HuH-7.5 (cell line): ENCODE data around the gene SH3RF3.

Experiments used
- DNase-seq: peaks from one replicate; pipeline ENCODE4 v3.0.0; 2011; ENCODE audit warnings: low spot score

Gene SH3RF3

DNA sequence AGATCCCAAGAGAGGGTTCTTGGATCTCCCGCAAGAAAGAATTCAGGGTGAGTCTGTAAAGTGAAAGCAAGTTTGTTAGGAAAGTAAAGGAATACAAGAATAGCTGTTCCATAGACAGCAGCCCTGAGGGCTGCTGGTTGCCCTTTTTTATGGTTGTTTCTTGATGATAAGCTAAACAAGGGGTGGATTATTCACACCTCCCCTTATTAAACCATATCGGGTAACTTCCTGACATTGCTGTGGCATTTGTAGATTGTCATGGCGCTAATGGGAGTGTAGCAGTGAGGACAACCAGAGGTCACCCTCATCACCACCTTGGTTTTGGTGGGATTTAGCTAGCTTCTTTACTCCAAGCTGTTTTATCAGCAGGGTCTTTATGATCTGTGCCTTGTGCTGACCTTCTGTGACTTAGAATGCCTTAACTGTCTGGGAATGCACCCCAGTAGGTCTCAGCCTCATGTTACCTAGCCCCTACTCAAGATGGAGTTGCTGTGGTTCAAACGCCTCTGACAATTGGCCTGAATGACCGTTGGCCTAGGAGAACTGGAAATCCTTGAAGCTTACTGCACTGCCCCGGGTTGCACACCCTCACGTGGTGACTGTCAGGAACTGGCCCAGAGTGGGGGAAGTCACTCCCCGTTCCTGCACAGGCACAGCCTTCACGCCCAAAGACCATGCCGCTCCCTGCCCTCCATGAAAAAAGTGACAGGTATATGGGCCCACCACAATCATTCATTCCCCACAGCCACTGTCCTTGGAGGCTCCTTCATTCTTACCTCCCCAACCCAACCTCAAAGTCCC lies 347.8 kb downstream of the SH3RF3 start:
- no peak for DNase-seq

DNA sequence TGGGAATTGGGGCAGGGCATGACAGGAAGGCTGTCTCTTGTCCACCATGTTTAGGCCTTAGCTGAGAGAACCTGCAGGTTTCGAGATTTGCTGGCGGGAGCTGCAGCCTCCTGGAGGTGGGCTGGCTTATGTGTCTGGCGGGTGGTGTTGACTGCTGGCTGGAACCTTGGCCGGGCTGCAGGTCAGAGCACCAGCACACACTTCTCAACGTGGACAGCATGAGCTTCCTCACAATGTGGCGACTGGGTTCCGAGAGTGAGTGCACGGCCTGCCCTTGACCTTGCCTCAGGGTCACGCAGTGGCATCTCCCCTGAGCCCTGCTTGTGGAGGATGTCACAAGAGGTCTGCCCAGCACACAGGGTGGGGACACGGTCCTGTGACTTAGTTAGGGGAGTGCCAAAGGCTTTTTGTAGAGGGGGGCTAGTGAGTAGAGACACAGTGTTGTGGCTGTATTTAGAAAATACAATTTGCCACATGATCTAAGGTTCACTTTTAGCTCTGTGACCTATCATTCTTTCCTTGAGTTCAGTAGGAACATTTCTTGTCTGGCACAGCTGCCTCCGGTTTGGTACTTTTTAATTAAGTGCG lies 350.0 kb downstream of the SH3RF3 start:
- no peak for DNase-seq

DNA sequence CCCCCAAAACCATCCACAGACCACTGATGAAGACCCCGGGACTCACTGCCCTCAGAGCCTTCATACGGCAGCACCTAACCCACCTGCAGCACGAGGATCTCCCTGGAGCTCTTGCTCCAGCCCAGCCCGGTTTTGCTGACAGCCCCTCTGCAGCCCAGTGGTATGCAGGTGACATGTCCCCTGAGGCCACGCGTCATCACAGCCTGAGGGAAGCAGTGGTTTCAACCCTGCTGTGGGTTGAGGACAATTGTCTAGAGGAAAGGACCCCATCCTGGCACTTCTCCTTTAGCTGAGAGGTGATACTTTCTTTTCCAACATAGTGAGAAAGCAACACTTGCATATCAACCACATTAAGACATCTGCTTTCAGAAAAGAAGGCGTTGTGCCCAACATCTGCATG lies 350.8 kb downstream of the SH3RF3 start:
- DNase-seq: no peak

DNA sequence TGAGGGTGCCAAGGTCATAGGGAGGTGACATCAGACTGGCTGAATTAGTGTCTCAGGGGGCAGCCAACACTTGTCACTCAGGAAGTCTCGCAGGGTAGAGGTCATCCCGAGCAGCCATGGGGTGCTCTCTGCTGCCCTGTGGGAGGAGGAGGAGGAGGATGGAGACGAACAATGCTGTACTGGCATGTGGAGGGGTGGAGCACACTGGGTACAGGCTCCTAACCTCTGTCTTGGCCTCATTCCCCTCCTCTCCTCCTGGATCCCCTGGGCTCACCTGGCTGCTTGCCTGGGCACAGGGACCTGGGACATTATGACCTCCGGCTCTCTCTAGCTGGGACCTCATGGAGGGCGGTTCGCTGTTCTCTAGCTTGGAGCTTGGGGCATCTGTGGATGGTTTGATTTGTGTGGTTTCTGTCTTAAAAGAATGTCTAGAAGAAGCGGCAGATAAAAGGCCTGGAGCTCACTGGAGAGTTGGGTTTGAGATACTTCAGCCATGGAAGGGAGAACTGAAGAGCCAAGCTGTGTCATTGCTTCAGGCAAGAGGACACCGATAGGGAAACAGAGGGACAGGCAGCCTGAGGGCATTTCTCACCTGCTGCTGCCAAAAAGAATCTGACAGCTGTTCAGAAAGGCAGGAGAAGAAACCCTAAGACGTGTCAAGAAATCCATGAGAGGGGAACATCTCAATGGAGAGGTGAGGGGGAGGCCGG lies 351.6 kb downstream of the SH3RF3 start:
- DNase-seq: no peak

DNA sequence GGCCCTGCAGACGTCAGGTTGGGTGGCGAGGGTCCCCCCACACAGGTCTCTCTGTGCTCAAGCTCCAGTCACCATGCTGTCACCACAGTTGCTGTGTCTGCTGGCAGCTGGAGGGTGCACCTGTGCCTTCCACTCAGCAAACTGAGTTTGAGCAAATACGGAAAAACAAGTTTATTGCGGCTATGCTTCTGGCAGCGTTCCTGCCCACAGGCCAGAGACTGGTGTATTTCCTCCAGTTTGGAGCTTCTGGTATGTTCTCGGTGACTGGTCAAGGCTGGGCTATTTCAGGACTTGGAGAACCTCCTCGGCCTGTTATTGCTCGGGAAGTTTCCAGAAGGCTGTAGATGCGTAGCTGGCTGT lies 352.2 kb downstream of the SH3RF3 start:
- DNase-seq: no peak

DNA sequence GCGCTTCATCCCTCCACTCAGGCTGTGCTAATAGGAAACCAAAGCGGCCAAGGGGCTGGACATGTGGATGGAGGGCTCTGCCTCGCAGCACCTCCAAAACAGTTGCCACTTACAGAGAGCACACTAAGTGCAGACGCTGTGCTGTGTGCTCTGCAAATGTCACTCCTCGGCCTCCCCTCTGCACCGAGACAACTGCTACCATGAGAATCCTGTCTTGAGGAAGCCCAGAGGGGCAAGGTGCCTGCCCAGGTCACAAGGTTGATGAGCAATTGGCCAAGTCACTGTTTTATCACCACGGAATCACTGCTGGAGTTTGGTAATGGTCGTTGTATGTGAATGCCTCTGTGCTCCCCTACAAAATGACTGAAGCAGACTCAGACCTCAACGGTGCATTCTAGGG lies 352.6 kb downstream of the SH3RF3 start:
- DNase-seq: no peak

DNA sequence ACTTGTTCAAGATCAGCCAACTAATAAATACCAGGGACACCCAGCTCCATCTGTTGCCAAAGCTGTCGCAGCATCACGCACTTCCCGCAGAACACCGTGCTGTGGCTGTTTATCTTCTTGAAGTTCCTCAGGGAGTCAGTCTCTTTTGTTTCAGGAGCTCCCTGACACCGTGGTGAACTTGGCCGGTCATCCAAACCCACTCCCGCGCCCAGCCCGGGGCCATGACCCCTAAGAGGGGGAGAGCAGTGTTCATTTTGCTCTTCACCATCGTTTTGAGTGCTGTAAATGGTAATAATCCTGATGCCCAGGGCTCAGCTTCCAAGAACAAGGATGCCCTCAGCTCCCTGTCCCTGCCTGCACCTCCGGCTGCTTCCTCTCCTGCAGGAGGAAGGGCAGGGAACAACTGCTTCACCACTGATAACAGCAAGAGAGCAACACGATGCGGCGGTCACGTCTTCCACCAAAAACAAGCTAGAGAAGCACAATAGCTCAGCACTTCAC lies 353.4 kb downstream of the SH3RF3 start:
- DNase-seq: no peak

DNA sequence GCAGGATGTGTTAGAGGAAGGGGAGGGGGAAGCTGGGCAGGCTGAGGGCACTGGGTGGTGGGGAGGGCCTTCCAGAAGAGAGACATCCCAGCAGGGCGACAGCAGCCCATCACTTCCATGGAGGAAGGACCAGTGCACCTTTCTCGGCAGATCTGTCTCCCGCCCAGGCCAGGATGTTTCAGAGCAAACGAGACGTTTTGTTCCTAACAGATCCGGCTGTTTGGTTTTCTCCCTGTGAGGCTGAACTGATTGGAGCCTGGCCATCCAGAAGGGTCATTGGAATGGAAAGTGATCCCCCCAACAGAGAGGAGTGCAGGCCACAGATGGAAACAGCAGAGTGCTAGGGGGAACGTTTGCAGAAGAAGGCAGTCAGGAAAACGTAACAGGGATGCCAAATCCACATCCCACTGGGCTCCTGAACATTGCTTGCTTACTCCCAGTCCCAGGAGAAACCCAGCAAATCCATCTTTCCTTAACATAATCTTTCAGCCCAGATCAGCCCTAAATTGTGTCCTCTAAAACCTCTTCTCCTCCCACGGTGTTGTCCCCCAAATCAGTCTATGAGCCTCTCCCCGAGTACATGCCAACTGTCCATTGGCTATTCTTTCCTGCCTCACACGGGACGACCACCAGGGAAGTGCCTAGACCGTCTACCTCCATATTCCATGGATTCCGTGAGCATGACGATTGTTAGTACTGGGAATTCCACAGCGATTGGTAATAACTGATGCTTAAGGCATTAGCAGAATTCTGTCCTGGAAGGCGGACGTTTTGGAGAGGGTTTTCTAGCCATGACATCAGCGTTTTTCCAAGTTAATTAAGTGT lies 357.9 kb downstream of the SH3RF3 start:
- DNase-seq: no peak

DNA sequence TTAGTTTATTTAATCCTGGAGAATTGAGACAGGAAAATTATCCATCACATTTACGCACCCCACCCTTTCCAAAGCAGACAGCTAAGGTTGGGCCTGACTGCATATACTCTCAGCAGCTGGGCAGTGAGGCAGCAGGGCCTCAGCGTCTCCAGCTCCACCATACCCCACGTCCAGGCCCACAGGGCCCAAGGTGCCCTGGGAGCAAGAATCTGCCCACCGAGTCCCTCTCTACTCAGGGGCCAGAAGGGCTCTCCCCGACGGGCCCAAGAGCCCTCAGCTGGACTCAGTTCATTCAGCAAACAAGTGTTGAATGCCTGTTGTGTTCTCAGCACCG lies 358.5 kb downstream of the SH3RF3 start:
- no peak for DNase-seq

DNA sequence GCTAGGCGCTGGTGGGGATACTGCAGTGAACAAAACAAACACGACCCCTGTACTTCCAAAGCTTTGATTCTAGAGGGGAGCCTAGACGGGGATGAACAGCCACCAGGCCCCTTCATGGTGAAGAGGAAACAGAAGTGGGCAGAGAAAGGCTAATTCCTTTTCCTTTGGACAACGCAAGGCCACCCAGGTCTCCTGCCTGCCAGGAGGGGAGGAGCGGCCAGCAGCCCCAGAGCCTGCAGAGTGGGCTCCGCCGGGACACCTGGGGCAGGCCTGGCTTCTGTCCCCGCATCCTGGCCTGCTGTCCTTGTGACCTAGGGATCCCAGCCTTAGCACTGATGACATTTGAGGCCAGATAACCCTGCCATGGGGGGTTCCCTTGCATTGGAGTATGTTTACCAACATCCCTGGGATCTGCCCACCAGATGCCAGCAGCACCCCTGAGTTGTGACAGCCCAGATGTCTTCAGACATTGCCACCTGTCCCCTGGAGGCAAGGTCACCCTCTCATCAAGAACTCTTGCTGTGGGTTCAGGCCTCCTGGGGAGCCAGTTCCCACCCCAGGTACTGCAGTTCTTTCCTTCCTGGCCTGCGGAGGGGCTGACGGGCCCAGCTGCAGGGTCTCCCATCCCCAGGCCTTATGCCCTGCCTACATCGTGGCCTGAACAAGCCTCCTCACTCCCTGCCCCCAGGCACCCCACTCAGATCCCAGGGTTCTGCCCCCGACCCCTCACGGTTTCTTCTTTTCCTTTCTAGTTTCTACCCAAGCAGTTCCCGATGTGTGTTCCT lies 359.1 kb downstream of the SH3RF3 start:
- DNase-seq: no peak

DNA sequence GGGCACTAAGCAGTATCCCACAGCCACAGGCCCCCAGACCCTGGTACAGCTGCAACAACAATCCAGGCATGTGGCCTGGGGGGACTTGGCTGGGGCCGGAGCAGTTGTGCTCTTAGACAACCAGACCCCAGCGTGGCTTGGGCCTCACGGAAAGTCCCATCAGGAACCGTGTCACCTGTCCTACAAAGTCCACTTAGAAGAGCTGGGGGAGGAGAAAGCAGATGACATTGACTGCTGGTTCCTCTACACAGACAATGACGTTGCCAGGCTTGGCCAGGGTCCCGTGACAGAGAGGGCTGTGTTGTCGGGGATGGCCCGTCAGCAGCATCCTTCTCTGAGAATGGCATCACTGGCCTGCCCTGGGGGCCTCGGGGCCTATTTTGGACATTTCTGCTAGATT lies 360.3 kb downstream of the SH3RF3 start:
- no peak for DNase-seq

DNA sequence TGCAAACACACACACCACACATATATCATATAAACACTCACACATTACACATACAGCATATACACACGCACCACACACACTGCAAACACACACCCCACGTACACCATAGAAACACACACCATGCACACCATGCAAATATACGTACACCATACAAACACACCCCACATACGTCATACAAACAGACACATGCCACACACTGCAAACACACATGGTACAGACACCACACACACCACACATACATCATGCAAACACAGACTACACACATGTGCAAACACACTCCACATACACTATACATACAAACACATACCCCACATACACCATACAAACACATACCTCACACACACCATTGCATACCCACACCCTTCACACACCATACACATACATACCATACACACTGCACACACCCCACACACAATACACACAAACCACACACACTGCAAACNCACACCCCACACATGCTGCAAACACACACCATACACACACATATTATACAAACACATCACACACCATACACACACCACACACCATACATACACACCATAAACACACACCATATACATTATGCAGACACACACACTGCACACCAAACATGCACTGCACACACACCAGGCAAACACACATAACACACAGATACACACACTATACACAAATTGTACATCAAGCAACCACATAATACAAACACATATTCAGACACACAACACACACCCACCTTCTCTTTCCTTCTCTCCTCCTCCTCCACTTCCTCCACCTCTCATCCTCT lies 364.4 kb downstream of the SH3RF3 start:
- DNase-seq: no peak

DNA sequence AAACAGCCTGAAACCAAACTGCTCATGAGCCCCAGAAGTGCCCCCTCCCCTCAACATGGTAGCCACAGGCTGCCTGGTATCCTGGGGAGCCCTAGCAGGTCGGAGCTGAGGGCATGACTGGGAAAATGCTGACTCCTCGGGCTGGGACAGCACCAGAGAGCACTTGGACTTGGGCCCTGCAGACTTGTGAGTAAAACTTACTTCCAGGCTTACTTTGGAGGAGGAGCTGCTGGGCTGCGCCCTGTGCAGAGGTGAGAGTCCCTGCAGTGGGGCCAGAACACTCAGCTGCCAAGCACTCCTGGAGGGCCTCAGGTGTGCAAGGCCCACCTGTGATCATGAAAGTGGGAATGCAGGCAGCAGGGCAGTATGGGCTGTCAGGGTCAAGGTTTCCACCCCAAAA lies 365.3 kb downstream of the SH3RF3 start:
- DNase-seq: no peak

DNA sequence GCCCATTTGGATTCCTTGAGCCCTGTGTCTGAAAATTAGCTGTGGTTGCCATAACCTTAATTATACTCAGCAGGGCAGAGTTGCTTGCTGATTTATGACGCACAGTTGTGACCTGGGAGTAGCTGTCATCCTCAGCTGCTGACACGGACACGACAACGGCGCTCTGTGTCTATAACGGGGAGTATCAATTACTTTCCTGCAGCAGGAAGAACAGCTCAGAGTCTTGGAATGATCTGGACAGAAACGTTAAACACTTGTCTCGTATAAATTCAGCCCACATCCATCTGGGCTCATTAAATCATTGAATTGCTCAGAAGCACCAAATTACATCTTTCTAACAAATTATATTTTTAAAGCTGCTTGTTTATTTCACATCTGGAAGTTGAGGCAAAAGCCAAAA lies 368.5 kb downstream of the SH3RF3 start:
- DNase-seq: no peak

DNA sequence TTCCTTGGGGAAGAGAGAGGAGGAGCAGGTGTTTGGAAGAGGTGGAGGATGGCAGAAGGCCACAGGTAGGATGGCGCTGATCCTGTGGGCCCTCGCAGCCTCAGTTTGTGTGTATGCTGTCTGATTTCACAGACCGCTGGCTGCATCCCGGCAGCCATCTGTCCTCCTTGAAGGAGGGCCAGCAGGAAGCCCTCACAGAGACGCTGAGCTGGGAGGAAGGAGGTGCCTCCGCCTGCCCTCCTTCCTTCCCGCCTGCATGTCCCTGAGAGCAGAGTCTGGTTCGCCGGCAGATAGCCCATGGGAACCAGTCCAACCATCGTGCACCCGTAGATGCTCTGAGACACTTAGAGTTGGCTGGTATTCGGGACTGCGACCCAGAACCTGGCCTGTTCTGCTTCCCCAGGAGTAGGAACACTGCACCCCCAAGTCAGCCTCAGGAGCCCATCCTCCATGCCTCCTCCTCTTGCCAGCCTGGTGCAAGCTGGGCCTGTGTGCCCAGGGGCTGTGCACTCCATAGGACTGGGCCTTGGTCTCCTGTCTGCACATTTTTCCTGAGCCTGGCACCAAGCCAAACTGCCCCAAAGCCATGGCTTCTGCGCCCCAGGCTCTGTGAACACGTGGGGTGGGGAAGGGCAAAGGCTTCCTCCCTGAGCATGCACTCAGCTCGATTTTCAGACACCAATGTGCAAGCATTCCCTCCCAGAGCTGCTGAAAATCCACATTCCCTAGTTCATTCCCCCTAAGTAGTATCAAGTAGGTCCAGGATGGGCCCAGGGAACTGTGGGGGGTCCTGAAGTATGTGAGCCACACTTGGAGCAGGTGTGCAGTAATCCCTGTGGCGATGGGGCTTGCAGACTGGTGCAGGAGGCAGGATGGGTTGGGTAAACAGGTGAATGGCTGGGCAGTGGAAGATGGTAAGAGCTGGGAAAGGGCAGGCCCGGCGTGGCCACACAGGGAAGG lies 369.2 kb downstream of the SH3RF3 start:
- no peak for DNase-seq

DNA sequence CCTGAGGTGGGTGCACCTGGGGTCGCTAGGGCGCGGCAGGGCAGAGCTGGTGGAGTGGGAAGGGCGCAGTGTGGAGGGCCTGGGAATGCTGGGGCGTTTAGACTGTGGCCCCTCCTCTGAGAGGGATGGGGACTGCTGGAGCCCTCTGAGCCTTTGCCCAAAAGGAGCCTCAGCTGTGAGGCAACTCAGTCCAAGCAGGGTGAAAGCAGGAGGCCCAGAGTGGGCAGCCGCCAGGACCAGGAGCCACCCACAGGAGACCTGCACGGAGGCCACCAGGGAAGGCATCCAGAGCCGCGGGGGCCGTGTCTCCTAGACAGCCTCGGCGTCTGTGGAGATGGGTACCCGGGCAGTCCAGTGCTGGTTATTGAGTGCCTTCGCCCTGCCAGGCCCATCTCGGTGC lies 369.9 kb downstream of the SH3RF3 start:
- no peak for DNase-seq

DNA sequence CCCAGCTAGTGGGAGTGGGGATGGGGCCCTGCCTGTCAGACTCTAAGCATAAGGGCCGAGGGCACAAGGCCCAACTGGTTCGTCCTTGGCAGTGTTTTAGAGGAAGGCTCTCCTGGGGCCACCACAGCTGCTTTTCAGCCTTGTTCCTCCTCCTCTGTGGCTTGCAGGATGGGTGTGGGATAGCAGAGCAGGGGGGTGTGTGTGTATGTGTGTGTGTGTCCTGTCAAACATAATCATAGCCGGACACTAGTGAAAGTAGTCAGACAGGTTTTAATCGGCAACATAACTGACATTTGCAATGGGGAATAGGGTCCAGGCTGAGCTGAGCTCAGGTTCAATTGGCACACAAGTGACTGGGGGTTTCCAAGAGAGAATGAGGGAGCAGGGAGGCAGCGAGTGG lies 370.6 kb downstream of the SH3RF3 start:
- no peak for DNase-seq

DNA sequence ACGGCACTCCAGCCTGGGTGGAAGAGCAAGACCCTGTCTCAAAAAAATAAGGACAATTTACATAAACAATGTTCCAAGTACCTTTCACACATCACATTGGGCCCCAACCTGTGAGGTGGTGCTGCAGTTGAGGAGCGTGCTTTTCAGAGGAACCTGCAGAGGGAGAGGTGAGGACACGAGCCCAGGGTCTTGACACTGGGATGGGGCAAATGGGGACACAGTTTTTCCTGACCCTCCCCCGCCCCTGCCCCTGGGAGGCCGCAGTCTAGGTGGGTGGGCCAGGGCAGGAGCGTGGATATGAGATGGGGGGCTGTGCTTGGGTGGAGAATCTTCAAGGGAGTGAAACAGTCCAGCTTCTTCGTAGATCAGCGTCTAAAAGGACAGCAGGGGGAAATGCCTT lies 371.9 kb downstream of the SH3RF3 start:
- DNase-seq: no peak

DNA sequence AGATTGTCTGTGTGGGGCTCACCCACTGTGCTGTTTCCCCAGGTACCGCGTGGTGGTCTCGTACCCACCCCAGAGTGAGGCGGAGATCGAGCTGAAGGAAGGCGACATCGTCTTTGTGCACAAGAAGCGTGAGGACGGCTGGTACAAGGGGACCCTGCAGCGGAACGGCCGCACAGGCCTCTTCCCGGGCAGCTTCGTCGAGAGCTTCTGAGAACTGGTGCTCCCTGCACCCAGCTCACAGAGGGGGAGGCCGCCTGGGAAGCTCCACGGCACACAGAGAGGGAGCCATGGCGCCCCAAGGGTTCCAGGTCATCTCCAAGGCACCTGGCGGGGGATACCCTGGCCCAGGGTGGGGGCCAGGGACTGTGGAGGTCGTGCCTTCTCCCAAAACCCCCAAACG lies 372.5 kb downstream of the SH3RF3 start:
- DNase-seq: no peak

DNA sequence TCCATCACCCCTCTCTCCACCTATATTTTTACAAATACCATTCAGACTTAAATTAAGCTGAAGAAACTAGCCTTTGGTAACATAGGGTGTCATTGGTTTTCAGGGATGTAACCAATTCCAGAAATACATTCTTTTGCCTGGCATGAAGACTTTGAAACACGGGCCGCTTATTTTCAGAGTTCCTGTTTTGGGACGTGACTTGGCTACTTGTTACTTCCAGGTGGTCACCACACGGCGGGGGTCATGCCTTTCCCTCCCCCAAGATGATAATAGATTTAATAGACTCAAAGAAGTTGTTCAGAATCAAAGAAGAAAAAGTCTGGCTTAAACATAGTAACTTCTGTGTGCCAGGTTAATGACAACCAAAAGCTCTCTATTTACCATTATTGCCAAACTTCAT lies 374.2 kb downstream of the SH3RF3 start:
- DNase-seq: no peak
